ENCODE results near the gene ZFP28.

ZFP28 gene

DNA sequence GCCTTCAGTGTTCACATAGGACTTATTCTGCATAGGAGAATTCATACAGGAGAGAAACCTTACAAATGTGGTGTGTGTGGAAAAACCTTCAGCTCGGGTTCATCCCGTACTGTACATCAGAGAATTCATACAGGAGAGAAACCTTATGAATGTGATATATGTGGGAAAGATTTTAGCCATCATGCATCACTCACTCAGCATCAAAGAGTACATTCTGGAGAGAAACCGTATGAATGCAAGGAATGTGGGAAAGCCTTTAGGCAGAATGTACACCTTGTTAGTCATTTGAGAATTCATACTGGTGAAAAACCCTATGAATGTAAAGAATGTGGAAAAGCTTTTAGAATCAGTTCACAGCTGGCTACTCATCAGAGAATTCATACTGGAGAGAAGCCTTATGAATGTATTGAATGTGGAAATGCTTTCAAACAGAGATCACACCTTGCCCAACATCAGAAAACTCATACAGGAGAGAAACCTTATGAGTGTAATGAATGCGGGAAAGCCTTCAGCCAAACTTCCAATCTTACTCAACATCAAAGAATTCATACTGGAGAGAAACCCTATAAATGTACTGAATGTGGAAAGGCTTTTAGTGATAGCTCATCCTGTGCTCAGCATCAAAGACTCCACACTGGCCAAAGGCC is 13.4 kb upstream of the ZFP28 start:
- Histone ChIP-seq H3K9me3 (ENCODE audit: severe bottlenecking) (peaks cover 46% of the 10 kb centered on the region), H3K4me3 (ENCODE audit: low read depth, low read length) (no peak overlapping the region), H3K27ac (no peak overlapping the region), H3K27me3 (ENCODE audit: insufficient read depth, low read depth, severe bottlenecking) (no peaks in the 10 kb centered on the region), H3K36me3 (no peaks in the 10 kb centered on the region)
- DNase-seq = no peak
- TF ChIP-seq CTCF (IDR thresholded peaks at IDR 0.05; ENCODE audit: low read depth, low read length) = no peak

GRCh38 chr19:56537442-56537841 is 1.3 kb upstream of the ZFP28 start:
- TF ChIP-seq CTCF (IDR thresholded peaks at IDR 0.05; ENCODE audit: low read depth, low read length) = no peak

DNA sequence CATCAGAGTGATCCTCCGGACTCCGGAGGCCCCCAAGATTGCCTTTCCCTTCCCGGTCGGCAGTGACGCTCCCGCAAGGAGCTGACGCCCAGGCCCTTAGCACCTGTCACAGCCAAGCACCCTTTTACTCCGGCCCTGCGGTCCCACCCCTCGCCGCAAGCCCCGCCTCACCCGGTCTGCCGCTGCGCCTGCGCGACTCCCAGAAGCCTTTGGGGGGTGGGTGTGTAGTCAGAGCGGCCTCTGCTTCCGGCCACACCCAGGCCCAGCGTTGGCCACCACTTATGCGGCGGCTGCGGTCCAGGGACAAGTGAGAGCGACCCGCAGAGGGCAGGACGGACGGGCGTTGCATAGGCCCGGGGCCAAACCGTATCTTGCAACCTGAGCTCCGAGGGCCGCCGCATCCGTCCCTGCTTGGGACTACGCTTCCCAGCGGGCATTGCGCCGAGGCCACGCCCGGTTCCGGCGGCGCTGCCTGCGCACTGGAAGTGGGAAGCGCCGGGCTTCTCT is 441 bp upstream of the ZFP28 start:
- Histone ChIP-seq H3K4me3 (ENCODE audit: low read depth, low read length) (peak overlapping the region; percentile 81), H3K27ac (peak overlapping the region; percentile 93), H3K27me3 (ENCODE audit: insufficient read depth, low read depth, severe bottlenecking) (no peaks in the 10 kb centered on the region), H3K9me3 (ENCODE audit: severe bottlenecking) (peaks cover 15% of the 10 kb centered on the region), H3K36me3 (peaks cover 26% of the 10 kb centered on the region)
- DNase-seq = peak; percentile 96
- TF ChIP-seq CTCF (IDR thresholded peaks at IDR 0.05; ENCODE audit: low read depth, low read length) = no peak

More at GRCh38 chr19:56537442-56537841, 1.3 kb upstream of the ZFP28 start:
- no peak overlapping the region; the same call in 1 of the 2 replicates for H3K4me3 ChIP-seq (ENCODE audit: low read depth, low read length)
- peaks cover 16% of the 10 kb centered on the region for H3K9me3 ChIP-seq (ENCODE audit: severe bottlenecking)
- peaks cover 23% of the 10 kb centered on the region for H3K36me3 ChIP-seq
- no peak for DNase-seq
- no peaks in the 10 kb centered on the region for H3K27me3 ChIP-seq (ENCODE audit: insufficient read depth, low read depth, severe bottlenecking)
- no peak overlapping the region for H3K27ac ChIP-seq

DNA sequence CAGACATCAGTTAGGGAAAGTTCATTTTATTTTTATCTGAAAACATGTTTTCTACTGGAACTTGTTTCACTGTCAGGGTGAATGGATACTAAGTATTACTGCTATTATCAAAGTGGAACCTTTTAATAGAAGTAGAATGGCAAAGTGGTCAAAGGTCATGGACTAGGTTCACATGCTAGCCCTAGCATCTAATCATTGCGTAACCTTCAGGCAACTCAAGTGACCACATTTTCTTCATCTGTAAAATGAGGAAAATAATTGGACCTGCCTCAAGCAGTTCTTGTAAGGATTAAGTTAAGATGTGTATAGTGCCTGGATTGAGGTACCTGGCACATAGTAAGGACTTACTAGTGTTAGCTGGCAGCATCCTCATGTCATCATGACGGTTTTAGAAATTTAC is 5.0 kb downstream of the ZFP28 start:
- Histone ChIP-seq H3K27ac (no peak overlapping the region), H3K36me3 (peaks cover 58% of the 10 kb centered on the region), H3K4me3 (ENCODE audit: low read depth, low read length) (no peak overlapping the region), H3K27me3 (ENCODE audit: insufficient read depth, low read depth, severe bottlenecking) (no peaks in the 10 kb centered on the region), H3K9me3 (ENCODE audit: severe bottlenecking) (no peaks in the 10 kb centered on the region)
- TF ChIP-seq CTCF (IDR thresholded peaks at IDR 0.05; ENCODE audit: low read depth, low read length) = no peak
- DNase-seq = no peak

DNA sequence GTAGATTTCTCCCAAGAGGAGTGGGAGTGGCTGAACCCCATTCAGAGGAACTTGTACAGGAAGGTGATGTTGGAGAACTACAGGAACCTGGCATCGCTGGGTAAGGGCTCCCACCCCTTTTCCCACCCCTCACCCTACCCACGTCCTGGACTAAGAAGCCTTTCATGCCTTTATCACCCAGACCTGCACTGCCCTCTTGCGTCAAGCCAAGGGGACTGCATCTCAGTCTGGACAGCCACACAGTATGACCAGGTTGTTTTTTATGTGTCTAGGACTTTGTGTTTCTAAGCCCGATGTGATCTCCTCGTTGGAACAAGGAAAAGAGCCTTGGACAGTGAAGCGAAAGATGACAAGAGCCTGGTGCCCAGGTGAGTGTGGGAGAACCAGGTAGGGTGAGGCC is 8.8 kb downstream of the ZFP28 start:
- Histone ChIP-seq H3K9me3 (ENCODE audit: severe bottlenecking) (no peaks in the 10 kb centered on the region), H3K27ac (no peak overlapping the region), H3K27me3 (ENCODE audit: insufficient read depth, low read depth, severe bottlenecking) (no peaks in the 10 kb centered on the region), H3K36me3 (peaks cover 63% of the 10 kb centered on the region), H3K4me3 (ENCODE audit: low read depth, low read length) (no peak overlapping the region)
- peak; percentile 51 for TF ChIP-seq CTCF (IDR thresholded peaks at IDR 0.05; ENCODE audit: low read depth, low read length)
- peak; percentile 51 for DNase-seq

Data from WERI-Rb-1 (cell line).